Measurements from ENCODE around the gene STX8.

STX8 gene

DNA sequence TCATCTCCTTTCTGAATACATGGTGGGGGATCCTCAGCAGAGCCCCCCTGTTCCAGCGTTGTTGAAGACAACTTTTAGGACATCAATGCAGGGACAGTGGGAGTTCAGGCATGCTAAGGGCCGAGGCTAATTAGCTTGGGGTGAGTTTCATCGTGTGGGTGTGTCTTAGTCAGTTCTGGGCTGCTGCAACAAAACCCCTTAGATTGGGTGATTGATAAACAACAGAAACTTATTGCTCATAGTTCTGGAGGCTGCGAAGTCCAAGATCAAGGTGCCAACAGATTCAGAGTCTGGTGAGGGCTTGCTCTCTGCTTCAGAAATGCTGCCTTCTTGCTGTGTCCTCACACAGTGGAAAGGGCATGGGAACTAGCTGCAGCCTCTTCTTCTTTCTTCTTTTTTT, 340.3 kb downstream of the STX8 start:
- DNase-seq: no peak

DNA sequence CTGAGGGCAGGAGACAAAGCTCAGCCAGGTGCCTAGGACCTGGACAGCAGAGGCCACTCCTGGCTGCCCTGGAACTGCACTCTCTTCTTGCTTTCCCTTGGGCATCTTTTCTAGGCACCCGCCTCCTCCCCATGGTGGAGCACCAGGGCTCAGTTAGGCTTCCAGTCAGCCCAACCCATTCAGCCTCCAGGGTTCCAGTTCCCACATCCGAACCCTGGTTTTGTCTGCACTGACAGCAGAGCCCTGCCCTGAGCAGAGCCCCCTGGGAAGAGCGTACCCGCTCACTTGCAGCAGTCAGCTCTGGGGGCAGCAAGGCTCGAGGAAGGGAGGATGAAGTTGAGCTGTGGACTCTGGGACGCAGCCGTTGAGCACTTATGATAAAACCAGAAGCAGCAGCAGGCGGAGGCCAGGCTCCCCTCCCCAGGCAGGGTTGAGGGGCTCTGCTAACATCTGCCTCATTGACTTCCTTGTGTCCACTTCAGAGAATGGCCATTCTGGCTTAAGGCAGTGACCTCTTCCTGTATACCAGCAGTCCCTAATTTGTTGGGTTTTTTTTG, 341.2 kb downstream of the STX8 start:
- no peak for DNase-seq

DNA sequence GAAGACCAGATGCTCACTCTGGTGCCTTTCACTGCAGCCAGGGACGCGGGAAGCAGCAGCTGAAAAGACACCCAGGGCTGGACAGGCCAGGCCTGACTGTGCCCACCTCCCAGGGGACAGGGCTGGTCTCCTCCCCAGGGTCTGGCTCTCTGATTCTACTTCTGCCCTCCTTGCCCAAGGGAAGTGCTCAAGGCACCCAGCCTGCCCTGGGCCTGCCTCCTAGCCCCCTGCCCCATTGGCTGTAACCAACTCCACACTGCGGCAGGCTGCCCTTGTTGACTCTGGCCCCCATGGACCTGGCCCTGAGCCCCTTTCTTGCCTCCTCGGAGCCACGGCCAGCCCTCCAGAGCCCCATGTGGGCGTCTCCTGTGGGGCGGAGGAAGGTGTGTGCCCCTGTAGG, 341.9 kb downstream of the STX8 start:
- DNase-seq: no peak

DNA sequence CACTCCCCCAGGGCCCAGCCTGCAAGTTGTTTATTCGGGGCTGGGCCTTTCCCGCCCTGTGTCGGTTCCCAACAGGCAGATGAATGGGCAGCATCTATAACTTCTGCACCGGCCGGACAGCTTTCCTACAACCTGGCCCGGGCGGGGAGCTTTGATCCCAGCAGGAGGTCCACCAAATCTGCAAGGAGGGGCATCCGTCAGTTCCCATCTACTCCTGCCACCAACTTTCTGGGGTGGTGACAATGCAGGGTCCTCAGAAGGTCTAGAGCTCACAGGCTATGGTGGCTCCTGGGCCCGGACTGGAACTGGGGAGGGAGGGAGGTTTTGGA, 342.4 kb downstream of the STX8 start:
- DNase-seq: no peak

DNA sequence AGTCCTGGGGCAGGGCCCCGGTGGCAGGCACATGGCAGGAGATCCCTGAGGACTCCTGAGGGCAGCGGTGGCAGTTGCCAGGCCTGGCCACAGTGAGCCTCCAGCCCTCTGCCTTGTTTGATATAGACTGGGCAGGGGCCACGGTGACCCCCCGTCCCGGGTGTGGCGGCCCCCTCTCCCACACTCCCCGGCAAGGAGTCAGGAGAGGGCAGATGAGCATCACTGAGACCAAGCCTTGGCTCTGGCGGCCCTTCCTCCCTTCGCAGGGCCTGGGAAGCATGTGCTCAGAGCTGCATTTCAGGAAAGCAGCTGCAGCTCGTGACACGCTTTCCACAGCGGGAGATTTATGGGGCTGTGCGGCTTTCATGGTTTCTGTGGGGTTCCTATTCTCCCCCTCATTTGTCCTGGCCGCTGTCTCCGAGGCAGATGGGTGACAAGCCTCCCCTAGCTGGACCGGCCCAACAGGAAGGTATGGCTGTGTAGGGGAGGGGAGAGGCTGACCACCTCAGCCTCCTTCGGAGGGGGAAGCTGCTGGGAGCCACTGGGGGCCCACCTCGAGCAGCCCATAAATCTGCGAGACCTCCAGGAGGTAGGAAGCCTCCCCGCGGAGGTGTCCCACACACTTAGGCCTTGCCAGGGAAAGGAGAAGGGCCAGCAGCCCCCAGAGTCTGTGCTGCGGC, 342.9 kb downstream of the STX8 start:
- DNase-seq: no peak

DNA sequence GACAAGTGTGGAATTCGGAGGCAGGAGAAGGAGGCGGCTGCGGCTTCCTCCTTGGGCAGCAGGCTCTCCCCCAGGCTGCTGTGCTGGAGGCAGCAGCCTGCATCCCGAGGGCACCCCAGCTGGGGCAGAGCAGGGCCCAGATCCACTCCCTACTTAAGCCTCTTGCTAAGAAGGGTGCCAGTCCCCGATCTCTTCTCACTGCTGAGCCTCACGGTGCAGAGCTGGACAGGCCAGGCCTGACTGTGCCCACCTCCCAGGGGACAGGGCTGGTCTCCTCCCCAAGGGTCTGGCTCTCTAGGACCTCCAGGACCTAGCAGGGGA, 343.5 kb downstream of the STX8 start:
- DNase-seq: no peak

DNA sequence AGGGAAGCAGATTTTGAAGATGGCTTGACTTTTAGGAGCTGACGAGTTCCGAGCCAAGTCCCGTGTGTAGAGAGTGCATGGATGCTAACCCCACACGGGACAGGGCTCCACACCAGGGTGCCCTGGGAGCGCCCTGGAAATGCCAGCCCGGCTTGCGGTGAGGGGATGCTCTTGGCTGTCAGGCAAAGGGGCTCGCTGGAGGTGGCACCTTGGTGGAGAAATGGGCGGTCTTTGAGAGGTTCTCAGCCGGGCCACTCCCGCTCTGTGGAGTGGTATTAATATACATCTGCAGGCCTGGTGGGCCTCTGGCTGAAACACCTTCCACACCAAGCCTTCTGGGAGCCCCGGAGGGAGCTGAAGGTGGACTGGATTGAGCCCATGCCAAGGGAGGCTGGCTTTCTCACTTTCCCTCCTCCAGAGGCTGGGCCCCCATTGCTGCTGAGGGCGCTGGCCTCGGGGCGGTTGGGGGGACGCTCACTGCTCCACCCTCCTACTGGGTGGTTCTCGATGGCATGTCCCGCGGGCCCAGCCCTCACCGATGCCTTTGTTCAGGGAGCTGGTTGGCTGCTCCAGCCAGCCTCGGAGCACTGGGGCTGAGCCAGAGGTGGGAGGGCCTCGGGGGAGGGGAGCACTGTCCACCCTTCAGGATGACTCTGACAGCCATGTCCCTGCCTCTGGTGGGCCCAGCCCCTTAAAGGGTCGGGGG, 344.0 kb downstream of the STX8 start:
- DNase-seq: no peak

DNA sequence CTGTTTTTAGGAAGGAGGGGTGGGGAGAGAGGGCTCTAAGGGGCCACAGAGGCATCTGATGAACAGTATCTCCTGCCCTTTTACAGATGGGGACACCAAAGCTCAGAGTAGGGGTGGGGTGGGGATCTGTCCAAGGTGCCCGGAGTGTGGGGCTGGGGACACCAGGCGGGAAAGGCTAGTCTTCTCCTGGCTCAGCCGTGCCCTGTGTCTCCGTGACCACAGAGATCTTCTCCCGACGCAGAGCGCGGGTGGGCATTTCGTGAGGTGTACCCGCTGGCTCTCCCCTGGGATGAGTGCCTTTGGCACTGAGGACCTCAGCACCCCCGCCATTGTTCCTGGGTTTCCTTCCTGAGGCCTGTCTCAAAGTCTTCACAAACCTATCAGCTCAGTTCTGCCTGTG, 344.8 kb downstream of the STX8 start:
- no peak for DNase-seq

DNA sequence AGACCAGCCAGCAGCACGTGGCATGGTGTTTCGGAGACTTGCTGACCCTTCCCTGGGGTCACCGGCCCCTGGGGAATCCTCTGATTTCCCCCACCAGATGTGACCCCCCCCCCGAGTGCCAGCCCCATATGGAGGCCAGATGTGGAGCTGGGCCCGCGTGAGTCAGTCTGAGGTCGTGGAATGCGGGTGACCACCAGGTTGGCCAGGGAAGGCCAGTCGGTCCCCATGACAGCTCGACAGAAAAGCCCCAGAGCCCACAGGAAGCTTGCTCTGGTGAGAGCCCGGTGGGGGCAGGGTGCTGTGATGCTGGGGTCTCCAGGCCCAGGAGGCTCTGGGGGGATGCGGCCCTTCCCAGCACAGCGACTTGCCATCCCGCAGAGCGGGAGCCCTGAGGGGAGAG, 345.3 kb downstream of the STX8 start:
- no peak for DNase-seq

DNA sequence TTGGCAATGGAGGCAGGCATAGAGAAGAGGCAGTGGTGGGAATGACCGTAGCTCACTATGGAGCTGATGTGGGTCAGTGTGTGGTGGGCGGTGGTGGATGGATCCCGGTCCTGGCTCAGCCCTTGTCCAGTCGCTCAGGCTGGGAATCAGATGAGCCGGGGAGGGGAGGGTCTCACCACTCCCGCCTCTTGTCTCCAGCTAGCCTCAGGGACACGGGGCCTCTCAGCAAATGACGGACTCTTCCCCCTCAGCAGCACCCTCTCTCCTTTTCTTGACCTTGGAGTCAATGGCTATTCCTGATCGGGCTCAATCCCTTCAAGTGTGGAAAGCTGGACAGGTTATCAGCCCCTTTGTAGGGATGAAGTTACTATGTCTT, 345.8 kb downstream of the STX8 start:
- no peak for DNase-seq

DNA sequence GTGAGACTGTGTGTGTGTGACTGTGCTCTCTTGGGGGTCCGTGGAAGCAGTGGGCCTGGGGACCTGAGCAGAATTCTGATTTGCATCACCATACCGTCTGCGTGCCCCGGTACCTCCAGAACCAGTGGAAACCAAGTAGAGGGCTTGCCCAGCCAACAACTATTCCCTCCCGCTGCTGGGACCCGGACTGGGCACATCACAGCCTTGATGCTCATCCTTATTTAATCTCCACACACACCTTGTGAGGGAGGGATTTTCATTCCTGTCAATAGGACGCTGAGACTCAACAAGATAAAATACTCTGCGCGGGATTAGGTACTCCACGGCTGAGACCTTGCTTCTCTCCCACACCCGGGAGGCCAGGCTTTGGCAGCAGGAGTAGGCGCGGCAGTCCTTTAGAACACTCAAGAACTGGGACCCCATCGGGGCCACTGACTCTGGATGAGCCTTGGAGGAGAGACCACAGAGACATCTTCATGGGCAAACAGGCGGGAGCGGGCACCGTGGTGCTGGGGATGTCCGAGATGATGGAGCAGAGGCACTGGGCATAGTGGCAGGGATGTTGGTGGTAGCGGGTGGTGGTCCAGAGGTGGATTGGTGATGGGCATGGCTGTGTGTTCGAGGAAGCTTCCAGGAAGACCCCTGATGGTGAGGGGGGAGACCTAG, 346.3 kb downstream of the STX8 start:
- DNase-seq: no peak

DNA sequence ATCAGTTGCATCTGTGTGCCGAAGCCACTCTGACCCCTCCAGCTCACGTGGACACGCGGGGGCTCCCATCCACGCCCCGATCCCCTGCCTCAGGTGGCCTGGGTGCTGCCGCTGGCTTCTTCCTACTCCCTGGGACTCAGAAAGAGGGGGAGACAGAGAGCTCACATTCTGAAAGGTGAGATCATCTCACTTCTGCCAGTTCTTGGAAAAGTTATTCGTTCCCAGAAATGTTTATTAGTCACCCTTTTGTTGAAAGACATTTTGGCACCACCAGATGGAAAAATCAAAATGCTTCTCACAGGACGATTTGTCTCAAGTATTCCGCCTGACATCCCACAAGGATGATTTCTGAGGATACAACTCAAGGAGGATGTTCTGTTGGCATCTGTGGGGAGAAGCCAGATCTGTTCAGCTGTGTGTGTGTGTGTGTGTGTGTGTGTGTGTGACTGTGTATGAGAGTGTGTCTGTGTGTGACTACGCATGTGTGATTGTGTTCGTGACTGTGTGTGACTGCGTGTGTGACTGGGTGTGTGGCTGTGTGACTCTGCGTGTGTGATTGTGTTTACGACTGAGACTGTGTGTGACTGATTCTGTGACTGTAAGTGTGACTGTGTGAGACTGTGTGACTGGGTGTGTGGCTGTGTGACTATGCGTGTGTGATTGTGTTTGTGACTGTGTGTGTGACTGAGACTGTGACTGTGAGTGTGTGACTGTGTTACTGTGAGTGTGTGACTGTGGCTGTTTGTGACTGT, 347.0 kb downstream of the STX8 start:
- DNase-seq: no peak

DNA sequence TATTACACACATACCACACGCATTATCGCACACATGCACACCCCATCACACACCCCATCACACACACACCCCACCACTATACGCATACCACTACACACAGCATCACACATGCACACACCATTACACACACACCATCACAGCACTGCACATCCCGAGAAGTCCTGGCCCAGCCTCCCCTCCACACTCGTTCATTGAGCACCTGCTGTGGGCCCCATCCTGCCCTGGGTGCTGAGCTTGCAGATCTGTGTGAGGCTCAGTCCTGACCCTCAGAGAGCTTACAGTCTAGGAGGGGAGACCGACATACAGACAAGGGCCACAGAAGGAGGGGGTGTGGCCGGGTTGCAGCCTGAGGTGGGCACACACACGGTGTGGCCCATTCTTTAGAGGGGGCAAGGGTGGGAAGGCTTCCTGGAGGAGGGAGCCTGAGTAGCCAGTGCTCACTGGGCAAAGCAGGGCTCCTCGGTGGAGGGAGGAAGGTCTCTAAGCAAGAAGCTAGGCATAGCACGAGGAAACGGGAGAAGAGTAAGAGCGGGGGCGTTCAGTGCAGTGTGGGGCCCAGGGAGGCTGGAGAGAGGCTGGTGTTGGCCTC, 347.7 kb downstream of the STX8 start:
- DNase-seq: no peak

DNA sequence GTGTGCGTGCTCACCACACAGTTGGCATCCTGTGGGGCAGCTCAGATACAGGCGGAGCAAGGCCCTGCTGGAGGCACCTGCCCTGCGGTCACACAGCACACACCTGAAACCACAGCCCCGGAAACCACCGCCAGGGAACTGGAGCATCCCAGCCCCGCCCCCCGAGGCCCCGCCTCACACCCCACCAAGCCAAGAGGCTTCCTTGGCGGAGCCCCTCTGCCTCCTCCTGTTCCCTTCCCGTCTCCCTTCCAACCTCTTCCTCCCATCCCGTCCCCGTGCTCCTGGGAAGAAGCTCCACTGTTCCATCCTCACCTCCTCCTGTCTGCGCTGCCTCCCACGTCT, 348.9 kb downstream of the STX8 start:
- DNase-seq: no peak

DNA sequence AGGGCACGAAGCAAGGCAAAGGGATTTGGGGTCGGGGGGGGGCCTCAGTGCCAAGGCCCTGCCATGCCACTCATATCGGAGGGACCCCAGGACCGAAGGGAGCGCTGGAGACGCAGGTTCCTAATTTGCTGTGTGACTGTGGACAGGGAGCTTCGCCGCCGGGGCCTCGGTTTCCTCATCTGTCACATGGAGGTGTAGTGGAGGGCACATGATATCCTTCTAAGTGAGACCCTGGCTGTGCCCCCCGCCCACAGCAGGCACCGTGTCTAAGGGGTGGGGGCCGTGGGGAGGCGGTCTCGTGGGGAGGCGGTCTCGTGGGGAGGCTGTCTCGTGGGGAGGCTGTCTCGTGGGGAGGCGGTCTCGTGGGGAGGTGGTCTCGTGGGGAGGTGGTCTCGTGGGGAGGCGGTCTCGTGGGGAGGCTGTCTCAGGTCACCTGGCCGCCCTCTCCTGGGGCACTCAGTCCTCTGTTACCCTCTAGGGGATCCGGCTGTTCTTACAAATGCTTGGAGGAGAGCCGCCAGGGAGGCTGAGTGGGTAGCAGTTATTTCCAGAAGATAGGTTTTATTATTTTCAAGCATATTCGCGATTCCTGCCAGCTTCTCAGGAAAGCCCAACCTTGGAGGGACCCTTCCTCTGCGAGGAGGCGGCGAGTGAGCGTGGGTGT, 349.4 kb downstream of the STX8 start:
- no peak for DNase-seq

DNA sequence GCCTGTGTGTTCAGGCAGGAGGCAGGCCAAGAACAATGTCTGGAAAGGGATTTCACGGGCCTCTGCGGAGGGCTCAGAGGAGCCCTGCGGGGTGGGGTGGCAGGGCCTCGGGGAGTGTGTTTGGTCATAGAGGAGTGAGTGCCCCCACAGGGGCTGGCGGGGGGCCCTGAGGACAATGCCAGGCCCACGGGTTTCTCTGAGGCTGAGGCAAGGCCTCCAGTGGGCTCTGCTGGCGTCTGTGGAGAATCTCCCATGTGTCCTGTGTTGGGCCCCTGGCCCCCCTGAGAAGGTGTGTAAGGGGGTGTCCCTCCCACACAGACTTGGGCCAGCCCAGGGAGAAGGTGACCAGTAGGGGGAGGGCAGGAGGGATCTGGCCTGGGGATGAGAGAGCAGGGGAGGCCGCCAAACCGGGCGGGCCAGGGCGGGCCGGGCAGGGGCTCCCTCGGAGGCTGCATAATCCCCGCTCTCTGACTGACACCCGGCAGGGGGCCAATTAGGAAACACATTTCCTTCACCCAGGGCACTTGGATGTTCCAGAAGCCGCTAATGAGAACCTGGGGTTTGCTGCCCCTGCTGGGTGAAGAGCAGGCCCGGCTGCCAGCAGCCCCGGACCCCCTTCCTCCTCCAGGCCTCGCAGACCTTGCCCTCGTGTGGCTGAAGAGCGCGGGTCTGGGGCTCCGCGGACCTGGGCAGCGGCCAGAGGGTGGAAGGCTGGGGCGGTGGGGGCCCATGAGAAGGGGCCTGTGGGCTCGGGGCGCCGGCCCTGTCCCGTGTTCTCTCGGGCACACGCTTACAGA, 350.1 kb downstream of the STX8 start:
- DNase-seq: no peak

DNA sequence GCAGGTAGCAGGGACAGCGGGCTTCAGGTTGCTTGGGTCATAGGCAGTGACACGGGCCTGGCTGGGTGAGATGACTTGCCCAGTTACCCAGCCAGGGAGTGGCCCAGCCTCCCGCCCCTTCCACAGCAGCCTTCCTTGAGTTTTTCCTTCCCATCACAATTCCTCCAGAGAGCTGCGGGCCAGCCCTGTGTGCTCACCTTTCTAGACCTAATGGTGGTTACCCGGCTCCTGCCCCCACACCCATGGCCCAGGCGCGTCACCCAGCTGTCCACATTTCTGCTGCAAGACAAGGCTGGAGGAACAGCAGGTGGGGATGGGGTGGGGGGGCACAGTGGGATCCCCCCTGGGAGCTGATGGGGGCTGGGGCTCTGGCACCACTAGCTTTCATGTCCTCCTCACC, 351.1 kb downstream of the STX8 start:
- DNase-seq: no peak

DNA sequence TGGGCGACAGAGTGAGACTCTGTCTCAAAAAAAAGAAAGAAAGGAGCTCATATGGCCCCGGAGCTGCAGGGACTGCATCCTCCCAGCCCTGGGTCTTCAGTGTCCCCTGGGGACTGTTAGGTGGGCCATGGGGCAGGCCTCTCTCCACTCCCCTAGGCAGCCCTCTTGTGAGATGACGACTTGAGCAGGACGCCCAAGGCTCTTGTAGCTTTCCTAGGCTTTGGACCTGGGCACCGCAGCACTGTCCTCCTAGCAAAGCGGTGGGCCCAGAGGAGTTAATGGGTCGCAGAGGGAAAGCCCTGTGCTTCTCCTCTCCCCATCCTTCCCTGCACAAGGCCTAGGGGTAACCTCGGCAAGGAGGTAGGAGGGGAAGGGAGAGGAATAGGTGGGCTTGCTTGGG, 352.1 kb downstream of the STX8 start:
- no peak for DNase-seq

DNA sequence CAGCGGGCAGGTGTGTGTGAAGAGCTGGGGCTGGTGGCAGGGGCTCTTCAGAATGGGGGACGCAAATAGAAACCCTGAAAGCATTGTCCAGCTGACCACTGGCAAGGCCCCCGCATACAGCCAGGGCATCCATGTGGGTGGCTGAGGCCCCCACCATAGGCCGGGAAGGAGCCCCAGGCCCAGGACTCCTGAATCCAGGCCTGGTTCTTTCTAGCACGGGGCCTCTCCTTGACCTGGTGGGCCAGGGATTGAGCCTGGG, 353.8 kb downstream of the STX8 start:
- no peak for DNase-seq

DNA sequence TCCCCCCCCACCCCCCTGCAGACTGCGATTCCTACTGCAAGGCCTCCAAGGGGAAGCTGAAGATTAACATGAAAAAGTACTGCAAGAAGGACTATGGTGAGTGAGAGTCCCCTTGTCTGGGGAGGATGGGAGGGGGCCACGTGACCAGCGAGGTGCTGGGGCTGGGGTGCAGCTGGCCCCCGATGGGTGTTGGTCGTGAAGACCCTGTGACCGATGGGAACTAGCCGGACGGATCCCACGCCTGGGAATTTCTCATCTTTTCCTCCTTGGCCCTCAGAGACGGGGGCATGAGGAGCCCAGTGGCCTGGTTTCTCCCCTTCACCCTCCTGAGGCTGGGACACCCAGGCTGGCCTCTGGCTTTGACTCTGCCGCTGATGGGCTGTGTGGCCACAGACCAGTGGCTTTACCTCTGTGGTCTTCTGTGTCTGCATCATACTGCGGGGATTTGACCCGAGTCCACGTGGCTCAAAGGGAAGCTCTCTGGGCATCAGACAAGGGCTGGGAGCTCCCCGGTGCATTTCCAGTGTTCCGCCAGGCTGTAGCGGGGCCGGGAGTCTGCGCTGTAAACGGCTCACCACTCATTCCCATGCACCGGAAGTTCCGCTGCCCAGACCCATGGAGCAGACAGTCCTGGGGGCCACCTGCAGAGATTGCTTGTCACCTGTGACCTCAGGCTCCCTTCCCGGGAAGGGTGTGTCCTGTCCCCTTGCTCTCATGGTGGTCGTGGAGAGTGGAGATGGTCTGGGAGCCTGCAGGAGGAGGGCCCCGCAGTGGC, 354.3 kb downstream of the STX8 start:
- no peak for DNase-seq

DNA sequence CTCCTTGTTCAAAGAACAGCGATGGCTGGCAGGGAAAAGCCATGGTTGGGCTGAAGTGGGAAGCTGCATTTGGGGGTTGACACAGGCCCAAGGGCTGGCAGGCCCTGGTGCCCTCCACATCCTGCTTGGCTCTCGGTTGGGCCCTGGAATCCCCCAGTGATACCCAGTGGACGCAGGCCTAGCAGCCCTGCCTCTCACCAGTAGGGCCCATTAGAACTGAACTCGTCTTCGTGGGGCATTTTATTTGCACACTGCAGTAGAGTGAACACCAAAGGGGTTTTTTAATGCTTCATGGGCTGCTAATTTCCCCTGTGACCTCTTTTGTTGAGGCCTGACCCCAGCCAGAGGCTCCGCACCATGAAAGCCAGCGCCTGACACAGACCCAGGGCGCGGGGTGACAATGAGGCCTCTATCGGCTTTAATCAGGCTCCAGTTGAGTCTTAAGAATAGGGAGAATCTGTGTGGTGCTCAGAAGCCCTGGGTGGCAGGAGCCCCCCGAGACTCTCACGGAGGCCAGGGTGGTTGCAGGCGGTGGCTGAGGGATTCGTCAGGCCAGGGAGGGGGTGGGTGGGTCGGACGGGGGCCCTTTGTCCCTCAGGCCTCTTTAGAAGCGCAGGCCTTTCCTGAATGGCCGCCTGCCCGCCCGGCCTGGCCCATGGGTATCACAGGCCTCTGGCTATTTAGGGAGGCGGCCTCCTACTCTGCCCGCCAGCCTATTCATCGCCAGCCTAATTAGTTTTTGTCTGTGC, 355.0 kb downstream of the STX8 start:
- no peak for DNase-seq

Data from NCI-H524 (cell line).